WTC11 (cell line): ENCODE results near the gene MIX23.

Experiments
- E2F5 ChIP-seq: sonication (generic); formaldehyde crosslinking; IDR thresholded peaks from 2 replicates; pipeline ENCODE4 v1.8.1; 2022; ENCODE audit warnings: mild to moderate bottlenecking, moderate library complexity, missing genetic modification reagents
- ZNF317 ChIP-seq: sonication (generic); formaldehyde crosslinking; IDR thresholded peaks from 2 replicates; pipeline ENCODE4 v1.8.1; 2023; ENCODE audit warnings: low read depth, mild to moderate bottlenecking, moderate library complexity, missing genetic modification reagents, borderline replicate concordance

- TF ChIP-seq ZNF317 (CRISPR knock-in tag) (no peak), E2F5 (CRISPR knock-in tag) (no peak)
Measured at GRCh38 chr3:122313281-122313680, 69.8 kb downstream of the MIX23 start.
